Right lobe of liver (tissue), 4 donors: ENCODE data around the gene ABCC9.

Source experiments
- POLR2A ChIP-seq: fragments of 450-650 bp; IDR thresholded peaks from one replicate; pipeline ENCODE4 v1.6.1; 2017; ENCODE audit warnings: antibody characterized with exemption, mild to moderate bottlenecking
- TF ChIP-seq, protein P1 (sequence below), 4 donors: fragments of 200-600 bp in 3 of 4; fragments of 450-650 bp in 1 of 4; IDR thresholded peaks; one replicate each; pipeline versions ENCODE4 v1.5.1 to v1.8.0; 2016 to 2022; ENCODE audit warnings: antibody characterized with exemption in 4 of 4, mild to moderate bottlenecking in 2 of 4
- donor health status: DM: no; HTN: no; CAD: no.
- donor health status: DM: no; HTN: no; CAD: no.
- donor health status: DM: no; HTN: yes; CAD: no.

DNA sequence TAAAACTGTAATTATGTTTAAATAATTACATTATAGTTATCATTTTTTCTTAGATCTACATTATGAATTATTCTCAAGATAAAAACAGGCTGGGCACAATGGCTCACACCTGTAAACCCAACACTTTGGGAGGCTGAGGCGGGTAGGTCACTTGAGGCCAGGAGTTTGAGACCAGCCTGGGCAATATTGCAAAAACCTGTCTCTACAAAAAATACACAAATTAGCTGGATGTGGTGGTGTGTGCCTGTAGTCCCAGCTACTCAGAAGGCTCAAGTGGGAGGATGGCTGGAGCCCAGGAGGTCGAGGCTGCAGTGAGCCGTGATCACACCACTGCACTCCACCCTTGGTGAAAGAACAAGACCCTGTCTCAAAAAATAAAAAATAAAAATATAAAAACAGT lies 126.4 kb downstream of the ABCC9 start:
- TF ChIP-seq, protein P1, sequence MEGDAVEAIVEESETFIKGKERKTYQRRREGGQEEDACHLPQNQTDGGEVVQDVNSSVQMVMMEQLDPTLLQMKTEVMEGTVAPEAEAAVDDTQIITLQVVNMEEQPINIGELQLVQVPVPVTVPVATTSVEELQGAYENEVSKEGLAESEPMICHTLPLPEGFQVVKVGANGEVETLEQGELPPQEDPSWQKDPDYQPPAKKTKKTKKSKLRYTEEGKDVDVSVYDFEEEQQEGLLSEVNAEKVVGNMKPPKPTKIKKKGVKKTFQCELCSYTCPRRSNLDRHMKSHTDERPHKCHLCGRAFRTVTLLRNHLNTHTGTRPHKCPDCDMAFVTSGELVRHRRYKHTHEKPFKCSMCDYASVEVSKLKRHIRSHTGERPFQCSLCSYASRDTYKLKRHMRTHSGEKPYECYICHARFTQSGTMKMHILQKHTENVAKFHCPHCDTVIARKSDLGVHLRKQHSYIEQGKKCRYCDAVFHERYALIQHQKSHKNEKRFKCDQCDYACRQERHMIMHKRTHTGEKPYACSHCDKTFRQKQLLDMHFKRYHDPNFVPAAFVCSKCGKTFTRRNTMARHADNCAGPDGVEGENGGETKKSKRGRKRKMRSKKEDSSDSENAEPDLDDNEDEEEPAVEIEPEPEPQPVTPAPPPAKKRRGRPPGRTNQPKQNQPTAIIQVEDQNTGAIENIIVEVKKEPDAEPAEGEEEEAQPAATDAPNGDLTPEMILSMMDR (IDR thresholded peaks at IDR 0.05), result no peak
- no peak for TF ChIP-seq POLR2A
